OCI-LY7 (cell line): Measurements from ENCODE around the gene GPSM3. TPM values are rescaled to one million over a fixed set of nuclear protein-coding genes. Genes with fewer than 3 reads are reported as not detected.

Experiments
- BruUV-seq: library from RNA; stranded (reverse); fragments of 400-500 nt; replicated peaks from 2 replicates; lab custom pipeline; 2021; lab: Mats Ljungman, UMichigan
- CTCF ChIA-PET: fragments of 300-600 bp; sonication (Branson Sonifier 250); formaldehyde crosslinking; loops from one replicate; lab custom pipeline; 2022; ENCODE audit warnings: antibody characterized with exemption; ENCODE audit not compliant: unreplicated experiment; lab: Charles Lee
- POLR2A ChIA-PET: fragments of 300-600 bp; sonication (Branson Sonifier 250); formaldehyde crosslinking; loops from one replicate; lab custom pipeline; 2022; ENCODE audit warnings: antibody characterized with exemption; lab: Charles Lee
- DNase-seq: peaks from one replicate; pipeline ENCODE4 v3.0.0-alpha.2; 2015; ENCODE audit warnings: low spot score
- H2AFZ ChIP-seq: fragments of 200-600 bp; sonication (generic), shearing (Covaris generic); 2 replicates; pipeline ENCODE4 v1.6.1; 2014; ENCODE audit warnings: mild to moderate bottlenecking, antibody characterized with exemption, low read length, moderate library complexity
- H3K27ac ChIP-seq: fragments of 200-600 bp; sonication (generic); 2 replicates; pipeline ENCODE4 v1.5.1; 2014; ENCODE audit warnings: mixed run types, low read depth, mild to moderate bottlenecking, moderate library complexity, low read length, inconsistent platforms; ENCODE audit not compliant: poor library complexity, severe bottlenecking
- H3K36me3 ChIP-seq: fragments of 200-600 bp; sonication (generic); 2 replicates; pipeline ENCODE4 v1.6.1; 2014; ENCODE audit warnings: mild to moderate bottlenecking, antibody characterized with exemption, low read length, moderate library complexity, mixed read lengths; ENCODE audit not compliant: insufficient read depth
- H3K4me1 ChIP-seq: fragments of 200-600 bp; sonication (generic); 2 replicates; pipeline ENCODE4 v1.5.1; 2014; ENCODE audit warnings: mild to moderate bottlenecking, low read length; ENCODE audit not compliant: insufficient read depth, poor library complexity, severe bottlenecking
- H3K4me2 ChIP-seq: fragments of 200-600 bp; sonication (generic); 2 replicates; pipeline ENCODE4 v1.6.1; 2014; ENCODE audit warnings: mild to moderate bottlenecking, low read length
- H3K4me3 ChIP-seq: fragments of 200-600 bp; sonication (generic); 2 replicates; pipeline ENCODE4 v1.5.1; 2014; ENCODE audit warnings: mild to moderate bottlenecking, low read depth, low read length; ENCODE audit not compliant: poor library complexity, severe bottlenecking
- H3K79me2 ChIP-seq: fragments of 200-600 bp; sonication (generic); 2 replicates; pipeline ENCODE4 v1.6.1; 2016; ENCODE audit warnings: low read depth, mild to moderate bottlenecking, low read length, moderate library complexity, mixed read lengths; ENCODE audit not compliant: insufficient read depth
- H3K9me2 ChIP-seq: fragments of 200-600 bp; sonication (generic); 2 replicates; pipeline ENCODE4 v1.6.1; 2016; ENCODE audit warnings: mild to moderate bottlenecking, low read length, mixed read lengths; ENCODE audit not compliant: insufficient read depth
- H3K9me3 ChIP-seq: fragments of 200-600 bp; sonication (generic); 2 replicates; pipeline ENCODE4 v1.6.1; 2014; ENCODE audit warnings: mild to moderate bottlenecking, mixed run types, low read length, mixed read lengths
- H4K20me1 ChIP-seq: fragments of 200-600 bp; sonication (generic); 2 replicates; pipeline ENCODE4 v1.6.1; 2014; ENCODE audit warnings: mild to moderate bottlenecking, antibody characterized with exemption, low read length, moderate library complexity, mixed read lengths; ENCODE audit not compliant: insufficient read depth
- EZH2phosphoT487 ChIP-seq: fragments of 200-600 bp; sonication (generic); IDR thresholded peaks from 2 replicates; pipeline ENCODE4 v1.6.1; 2018; ENCODE audit warnings: low read depth, borderline replicate concordance, mild to moderate bottlenecking, mixed run types, antibody characterized with exemption, low read length, moderate library complexity, mixed read lengths
- intact Hi-C: fragments of 100-400 bp; cut with micrococcal nuclease; formaldehyde crosslinking; loops from one replicate; pipeline ENCODE4 v1.10.0; 2022; ENCODE audit not compliant: unreplicated experiment
- total RNA-seq, 2 experiments: library from RNA; depleted of rRNA in 1 of 2; stranded (reverse); fragments of >200 nt in 1 of 2; shearing (Covaris generic) in 1 of 2; gene quantifications; 2 replicates each; pipeline ENCODE4 v1.2.3, GENCODE V29; 2014 to 2022
- TF ChIP-seq, protein P1 (sequence below): fragments of 200-600 bp; sonication (generic); conservative IDR thresholded peaks from 2 replicates; pipeline ENCODE4 v1.5.1; 2014; ENCODE audit warnings: mild to moderate bottlenecking, antibody characterized with exemption, low read length, moderate library complexity, mixed read lengths

The GPSM3 gene
- total RNA-seq, 2 experiments from 2014 or later, result 94.4 to 100 TPM

GRCh38 chr6:32210191-32210601 lies 17.8 kb upstream of the GPSM3 start:
- Histone ChIP-seq H3K4me1 (no peaks in the 10 kb centered on the region), H3K4me2 (no peak overlapping the region), H2AFZ (no peak overlapping the region), H3K79me2 (no peaks in the 10 kb centered on the region), H3K9me2 (no peaks in the 10 kb centered on the region), H4K20me1 (no peaks in the 10 kb centered on the region), H3K36me3 (no peaks in the 10 kb centered on the region), H3K4me3 (no peak overlapping the region), H3K27ac (no peak overlapping the region), H3K9me3 (no peaks in the 10 kb centered on the region; the same call in 1 of the 2 replicates)
- TF ChIP-seq, protein P1, sequence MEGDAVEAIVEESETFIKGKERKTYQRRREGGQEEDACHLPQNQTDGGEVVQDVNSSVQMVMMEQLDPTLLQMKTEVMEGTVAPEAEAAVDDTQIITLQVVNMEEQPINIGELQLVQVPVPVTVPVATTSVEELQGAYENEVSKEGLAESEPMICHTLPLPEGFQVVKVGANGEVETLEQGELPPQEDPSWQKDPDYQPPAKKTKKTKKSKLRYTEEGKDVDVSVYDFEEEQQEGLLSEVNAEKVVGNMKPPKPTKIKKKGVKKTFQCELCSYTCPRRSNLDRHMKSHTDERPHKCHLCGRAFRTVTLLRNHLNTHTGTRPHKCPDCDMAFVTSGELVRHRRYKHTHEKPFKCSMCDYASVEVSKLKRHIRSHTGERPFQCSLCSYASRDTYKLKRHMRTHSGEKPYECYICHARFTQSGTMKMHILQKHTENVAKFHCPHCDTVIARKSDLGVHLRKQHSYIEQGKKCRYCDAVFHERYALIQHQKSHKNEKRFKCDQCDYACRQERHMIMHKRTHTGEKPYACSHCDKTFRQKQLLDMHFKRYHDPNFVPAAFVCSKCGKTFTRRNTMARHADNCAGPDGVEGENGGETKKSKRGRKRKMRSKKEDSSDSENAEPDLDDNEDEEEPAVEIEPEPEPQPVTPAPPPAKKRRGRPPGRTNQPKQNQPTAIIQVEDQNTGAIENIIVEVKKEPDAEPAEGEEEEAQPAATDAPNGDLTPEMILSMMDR, result no peak
- TF ChIP-seq EZH2phosphoT487, result no peak
- BruUV-seq, result no TSS peak
- DNase-seq, result no peak
- CTCF ChIA-PET, result no interaction called here
- intact Hi-C loops, result no loop called here
- POLR2A ChIA-PET, result no interaction called here

GRCh38 chr6:32208996-32209395 lies 16.6 kb upstream of the GPSM3 start:
- no peaks in the 10 kb centered on the region for H3K4me1 ChIP-seq
- BruUV-seq, result no TSS peak
- intact Hi-C loops, result no loop called here
- H3K4me2 ChIP-seq, result no peak overlapping the region
- H2AFZ ChIP-seq, result no peak overlapping the region
- H3K9me3 ChIP-seq, result no peaks in the 10 kb centered on the region; the same call in 1 of the 2 replicates
- H3K27ac ChIP-seq, result no peak overlapping the region
- POLR2A ChIA-PET, result interaction anchor here (0.7 kb wide), 1 partner anchor 1971 kb away, joined by 3 read pairs; no protein-coding TSS in a partner anchor
- no peaks in the 10 kb centered on the region for H3K79me2 ChIP-seq
- H3K9me2 ChIP-seq, result no peaks in the 10 kb centered on the region
- no peaks in the 10 kb centered on the region for H3K36me3 ChIP-seq
- CTCF ChIA-PET, result no interaction called here
- no peaks in the 10 kb centered on the region for H4K20me1 ChIP-seq
- H3K4me3 ChIP-seq, result no peak overlapping the region
- no peak for DNase-seq
- TF ChIP-seq EZH2phosphoT487, result no peak
- TF ChIP-seq, protein P1, result no peak

- Histone ChIP-seq H3K4me3 (no peak overlapping the region), H4K20me1 (no peaks in the 10 kb centered on the region), H3K4me1 (no peaks in the 10 kb centered on the region), H3K9me2 (no peaks in the 10 kb centered on the region), H3K27ac (no peak overlapping the region), H3K79me2 (no peaks in the 10 kb centered on the region), H3K36me3 (no peaks in the 10 kb centered on the region), H2AFZ (no peak overlapping the region), H3K4me2 (no peak overlapping the region), H3K9me3 (no peaks in the 10 kb centered on the region; the same call in 1 of the 2 replicates)
- TF ChIP-seq EZH2phosphoT487, result no peak
- TF ChIP-seq, protein P1, result no peak
- ChIA-PET CTCF (no interaction called here), POLR2A (interaction anchor here (1.8 kb wide), 1 partner anchor 10 kb away, joined by 4 read pairs; no protein-coding TSS in a partner anchor)
- intact Hi-C loops, result no loop called here
- no peak for DNase-seq
- BruUV-seq, result no TSS peak
Measured at GRCh38 chr6:32204268-32204715, 11.8 kb upstream of the GPSM3 start.
